Measurements from ENCODE around the gene XRCC6.
"Not testable (repeated sequence)": the region's sequence is repeated elsewhere in the genome, so short reads cannot be mapped to it uniquely, and the experiment has no call there.

The XRCC6 gene

GRCh38 chr22:41598891-41599635, 22.0 kb upstream of the XRCC6 start:
- DNase-seq, result no peak

- DNase-seq, result no peak
These were observed 20.1 kb upstream of the XRCC6 start for GRCh38 chr22:41600976-41601375.

- DNase-seq, result peak; percentile 47 to 83
These were observed 17.2 kb upstream of the XRCC6 start for GRCh38 chr22:41603873-41604332.

- no peak for DNase-seq
These were observed 12.7 kb upstream of the XRCC6 start for GRCh38 chr22:41608386-41608785.

- DNase-seq, result no peak
These were observed 8.3 kb upstream of the XRCC6 start for GRCh38 chr22:41612603-41613306.

- DNase-seq, result no peak
These were observed 7.6 kb upstream of the XRCC6 start for GRCh38 chr22:41613456-41613855.

GRCh38 chr22:41619979-41620588, 1.0 kb upstream of the XRCC6 start:
- DNase-seq, result peak; percentile 26 to 52

GRCh38 chr22:41620589-41621098, 451 bp upstream of the XRCC6 start, which contains the start of gene DESI1:
DESI1 (minus strand) TSS chr22:41621043; CDS start chr22:41620839, 204 bp downstream.
- no peak for DNase-seq

GRCh38 chr22:41621911-41622179, 750 bp downstream of the XRCC6 start:
- DNase-seq, result no peak

- DNase-seq, result no peak
These were observed 4.5 kb downstream of the XRCC6 start for GRCh38 chr22:41625577-41625976.

GRCh38 chr22:41631115-41631514, 10.0 kb downstream of the XRCC6 start:
- DNase-seq, result not testable (repeated sequence)

- not testable (repeated sequence) for DNase-seq
These were observed 10.5 kb downstream of the XRCC6 start for GRCh38 chr22:41631615-41632014.

- not testable (repeated sequence) for DNase-seq
These were observed 13.5 kb downstream of the XRCC6 start for GRCh38 chr22:41634610-41635009.

- no peak for DNase-seq
These were observed 15.4 kb downstream of the XRCC6 start for GRCh38 chr22:41636467-41636866.

- not testable (repeated sequence) for DNase-seq
These were observed 16.5 kb downstream of the XRCC6 start for GRCh38 chr22:41637623-41638022.

GRCh38 chr22:41638124-41638523, 17.0 kb downstream of the XRCC6 start:
- no peak for DNase-seq

GRCh38 chr22:41638748-41639147, 17.7 kb downstream of the XRCC6 start:
- no peak for DNase-seq

GRCh38 chr22:41641854-41642253, 20.8 kb downstream of the XRCC6 start:
- DNase-seq, result no peak

- no peak for DNase-seq
These were observed 21.4 kb downstream of the XRCC6 start for GRCh38 chr22:41642331-41643110.

- no peak for DNase-seq
These were observed 26.7 kb downstream of the XRCC6 start for GRCh38 chr22:41647771-41648170.

GRCh38 chr22:41648432-41648831, 27.3 kb downstream of the XRCC6 start:
- no peak for DNase-seq

- DNase-seq, result no peak
These were observed 29.1 kb downstream of the XRCC6 start for GRCh38 chr22:41650229-41650628.

GRCh38 chr22:41650821-41651220, 29.7 kb downstream of the XRCC6 start:
- DNase-seq, result no peak
